Chondrocyte (in vitro differentiated cells): ENCODE results near the gene OR9A2. TPM values are rescaled to one million over a fixed set of nuclear protein-coding genes. Genes with fewer than 3 reads are reported as not detected.

Source experiments
- DNase-seq: peaks from one replicate; pipeline ENCODE4 v3.0.0; 2021; ENCODE audit warnings: mixed read lengths, low spot score
- H3K27ac Mint-ChIP-seq: one replicate; pipeline ENCODE4 v1.8.0; 2021; ENCODE audit warnings: mild to moderate bottlenecking, moderate library complexity, mixed read lengths; ENCODE audit not compliant: unreplicated experiment
- H3K27me3 Mint-ChIP-seq: 2 replicates; pipeline ENCODE4 v1.8.0; 2021; ENCODE audit warnings: low read depth, mixed read lengths
- H3K36me3 Mint-ChIP-seq: 2 replicates; pipeline ENCODE4 v1.8.0; 2021; ENCODE audit warnings: low read depth, mixed read lengths
- H3K4me1 Mint-ChIP-seq: 2 replicates; pipeline ENCODE4 v1.8.0; 2021; ENCODE audit warnings: low read depth, mild to moderate bottlenecking, mixed read lengths
- H3K4me3 Mint-ChIP-seq: one replicate; pipeline ENCODE4 v1.8.0; 2021; ENCODE audit warnings: mild to moderate bottlenecking, moderate library complexity, mixed read lengths; ENCODE audit not compliant: unreplicated experiment
- H3K9me3 Mint-ChIP-seq: 2 replicates; pipeline ENCODE4 v1.8.0; 2021; ENCODE audit warnings: low read depth, mixed read lengths
- total RNA-seq: library from RNA; stranded (reverse); gene quantifications from 3 replicates; pipeline ENCODE4 v1.2.1, GENCODE V29; 2021
- TF ChIP-seq, protein P1 (sequence below): fragments of 200-600 bp; sonication (generic); IDR thresholded peaks from 2 replicates; pipeline ENCODE4 v1.5.0; 2021; ENCODE audit warnings: antibody characterized with exemption, mild to moderate bottlenecking, moderate library complexity

OR9A2 gene
- total RNA-seq, 1 donor from 2014 or later, result not detected

- peak overlapping the region; percentile 53 for H3K27ac Mint-ChIP-seq
- TF ChIP-seq, protein P1, sequence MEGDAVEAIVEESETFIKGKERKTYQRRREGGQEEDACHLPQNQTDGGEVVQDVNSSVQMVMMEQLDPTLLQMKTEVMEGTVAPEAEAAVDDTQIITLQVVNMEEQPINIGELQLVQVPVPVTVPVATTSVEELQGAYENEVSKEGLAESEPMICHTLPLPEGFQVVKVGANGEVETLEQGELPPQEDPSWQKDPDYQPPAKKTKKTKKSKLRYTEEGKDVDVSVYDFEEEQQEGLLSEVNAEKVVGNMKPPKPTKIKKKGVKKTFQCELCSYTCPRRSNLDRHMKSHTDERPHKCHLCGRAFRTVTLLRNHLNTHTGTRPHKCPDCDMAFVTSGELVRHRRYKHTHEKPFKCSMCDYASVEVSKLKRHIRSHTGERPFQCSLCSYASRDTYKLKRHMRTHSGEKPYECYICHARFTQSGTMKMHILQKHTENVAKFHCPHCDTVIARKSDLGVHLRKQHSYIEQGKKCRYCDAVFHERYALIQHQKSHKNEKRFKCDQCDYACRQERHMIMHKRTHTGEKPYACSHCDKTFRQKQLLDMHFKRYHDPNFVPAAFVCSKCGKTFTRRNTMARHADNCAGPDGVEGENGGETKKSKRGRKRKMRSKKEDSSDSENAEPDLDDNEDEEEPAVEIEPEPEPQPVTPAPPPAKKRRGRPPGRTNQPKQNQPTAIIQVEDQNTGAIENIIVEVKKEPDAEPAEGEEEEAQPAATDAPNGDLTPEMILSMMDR, result no peak
- no peak for DNase-seq
- peaks cover 2% of the 10 kb centered on the region for H3K27me3 Mint-ChIP-seq
- no peak overlapping the region for H3K4me3 Mint-ChIP-seq
- H3K9me3 Mint-ChIP-seq, result peaks cover 1% of the 10 kb centered on the region
- peaks cover 10% of the 10 kb centered on the region for H3K4me1 Mint-ChIP-seq
- H3K36me3 Mint-ChIP-seq, result no peaks in the 10 kb centered on the region
Measured at GRCh38 chr7:143042790-143043271, 15.9 kb upstream of the OR9A2 start.

DNA sequence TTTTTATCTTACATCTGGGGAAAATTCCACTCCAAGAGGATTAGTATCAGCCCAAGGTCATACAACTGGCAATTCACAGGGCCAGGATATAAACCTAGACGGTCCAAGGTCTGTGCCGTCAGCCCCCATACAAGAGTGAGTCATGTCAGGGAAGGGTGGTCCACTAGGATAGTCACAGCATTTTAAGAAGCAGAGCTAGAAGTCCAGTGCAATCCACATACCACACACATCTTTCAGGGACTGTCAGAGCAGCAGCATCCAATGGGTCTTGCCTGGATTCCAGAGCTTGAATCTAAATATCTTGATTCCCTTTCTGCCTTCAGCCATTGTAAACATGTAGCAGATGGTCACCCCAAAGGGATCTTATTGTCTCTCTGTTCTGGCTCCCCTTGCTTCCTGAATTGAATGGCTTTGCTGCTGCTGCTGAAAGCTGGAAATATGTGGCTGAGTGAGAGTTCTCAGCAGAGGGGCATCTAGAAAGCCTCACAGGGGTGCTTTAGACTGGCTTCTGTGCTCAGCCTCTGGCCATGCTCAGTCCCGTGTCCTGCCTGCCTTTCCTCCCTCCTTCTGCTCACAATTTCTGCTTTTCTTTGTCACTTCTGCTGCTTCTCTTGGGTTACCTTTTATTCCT lies 15.3 kb upstream of the OR9A2 start:
- TF ChIP-seq, protein P1, result no peak
- no peak overlapping the region for H3K27ac Mint-ChIP-seq
- peaks cover 10% of the 10 kb centered on the region for H3K4me1 Mint-ChIP-seq
- H3K27me3 Mint-ChIP-seq, result peaks cover 2% of the 10 kb centered on the region
- no peak for DNase-seq
- H3K4me3 Mint-ChIP-seq, result no peak overlapping the region
- H3K9me3 Mint-ChIP-seq, result no peaks in the 10 kb centered on the region
- H3K36me3 Mint-ChIP-seq, result no peaks in the 10 kb centered on the region

DNA sequence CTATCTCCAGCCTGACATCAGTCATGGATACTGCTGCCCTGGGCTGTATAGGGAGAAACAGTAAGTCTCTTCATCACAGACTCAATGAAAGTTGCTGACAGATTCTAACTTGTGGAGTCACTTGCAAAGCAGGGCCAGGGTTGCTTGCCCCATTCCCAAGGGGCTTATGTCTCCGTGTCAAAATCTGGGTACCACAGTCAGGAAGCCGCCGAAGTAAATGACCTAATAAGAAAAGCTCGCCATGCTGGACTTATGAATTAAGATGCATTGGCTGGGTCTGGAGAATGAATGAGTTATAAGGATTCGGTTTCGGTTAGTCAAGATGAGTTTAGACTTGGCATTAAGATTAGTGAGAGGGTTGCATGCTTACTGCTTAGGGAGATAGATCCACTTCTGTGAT lies 14.4 kb upstream of the OR9A2 start:
- Mint-ChIP-seq H3K27me3 (peaks cover 2% of the 10 kb centered on the region), H3K36me3 (no peaks in the 10 kb centered on the region)
- TF ChIP-seq, protein P1, result no peak

GRCh38 chr7:143040209-143040715 lies 13.3 kb upstream of the OR9A2 start:
- no peak for DNase-seq
- H3K36me3 Mint-ChIP-seq, result peaks cover 2% of the 10 kb centered on the region
- no peak overlapping the region for H3K4me3 Mint-ChIP-seq
- no peak overlapping the region for H3K27ac Mint-ChIP-seq
- H3K9me3 Mint-ChIP-seq, result peaks cover 8% of the 10 kb centered on the region
- H3K27me3 Mint-ChIP-seq, result peaks cover 2% of the 10 kb centered on the region
- TF ChIP-seq, protein P1, result no peak
- H3K4me1 Mint-ChIP-seq, result peaks cover 10% of the 10 kb centered on the region

More for the DNA sequence above, 14.4 kb upstream of the OR9A2 start:
- H3K4me3 Mint-ChIP-seq, result no peak overlapping the region
- no peak overlapping the region for H3K27ac Mint-ChIP-seq
- H3K9me3 Mint-ChIP-seq, result no peaks in the 10 kb centered on the region
- peaks cover 10% of the 10 kb centered on the region for H3K4me1 Mint-ChIP-seq
- DNase-seq, result no peak

DNA sequence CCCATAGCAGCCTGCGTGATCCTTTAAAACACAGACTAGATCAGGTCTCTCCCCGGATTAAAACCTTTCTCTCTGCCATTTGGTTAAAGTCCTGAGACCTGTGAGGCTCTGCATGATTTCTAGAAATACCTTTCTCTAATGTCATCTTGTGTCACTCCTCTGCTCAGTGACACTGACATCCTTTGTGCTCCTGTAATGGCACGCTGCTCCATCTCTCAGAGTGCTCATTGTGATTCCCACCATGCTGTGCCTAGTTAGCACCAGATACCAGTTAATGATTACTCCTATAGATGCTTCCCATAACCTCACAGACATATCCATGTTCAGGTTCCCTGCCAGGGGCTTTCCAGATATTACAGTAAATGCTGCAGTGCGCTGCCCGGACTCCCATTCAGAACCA lies 11.7 kb upstream of the OR9A2 start:
- Mint-ChIP-seq H3K27ac (no peak overlapping the region), H3K36me3 (peaks cover 2% of the 10 kb centered on the region), H3K4me1 (peaks cover 10% of the 10 kb centered on the region), H3K4me3 (no peak overlapping the region), H3K9me3 (peaks cover 22% of the 10 kb centered on the region), H3K27me3 (peaks cover 2% of the 10 kb centered on the region)
- no peak for DNase-seq
- TF ChIP-seq, protein P1, result no peak
